Keratinocyte (primary cell): ENCODE data around the gene ANKRD45. TPM values are rescaled to one million over a fixed set of nuclear protein-coding genes. Genes with fewer than 3 reads are reported as not detected.

Source experiments
- DNase-seq: peaks from one replicate; pipeline ENCODE4 v3.0.0-alpha.2; 2011; ENCODE audit warnings: low read depth, missing footprints, low spot score
- FAIRE-seq: peaks from 2 replicates; lab custom pipeline; 2011; peaks lifted over from hg19 to GRCh38; lab: Jason Lieb, UNC
- H2AFZ ChIP-seq: 2 replicates; pipeline ENCODE4 v1.6.0; 2012; ENCODE audit warnings: low read length, control low read depth, inconsistent platforms; ENCODE audit not compliant: control insufficient read depth
- H3K27ac ChIP-seq: 2 replicates; pipeline ENCODE4 v1.5.1; 2011; ENCODE audit warnings: low read length; ENCODE audit not compliant: control insufficient read depth, insufficient read depth
- H3K27me3 ChIP-seq: 3 replicates; pipeline ENCODE4 v1.6.0; 2011; ENCODE audit warnings: low read length; ENCODE audit not compliant: control insufficient read depth, insufficient read depth; ENCODE audit errors: extremely low read depth
- H3K36me3 ChIP-seq, 2 experiments: 2 replicates in 1 of 2; 3 replicates in 1 of 2; pipeline ENCODE4 v1.5.1; 2011; ENCODE audit warnings: low read length in 2 of 2, mild to moderate bottlenecking in 1 of 2; ENCODE audit not compliant: control insufficient read depth in 2 of 2, insufficient read depth in 2 of 2; ENCODE audit errors: extremely low read depth in 1 of 2
- H3K4me1 ChIP-seq: 3 replicates; pipeline ENCODE4 v1.5.1; 2011; ENCODE audit warnings: low read length; ENCODE audit not compliant: control insufficient read depth, insufficient read depth; ENCODE audit errors: extremely low read depth
- H3K4me2 ChIP-seq: 3 replicates; pipeline ENCODE4 v1.6.0; 2011; ENCODE audit warnings: low read depth, low read length; ENCODE audit not compliant: control insufficient read depth, insufficient read depth; ENCODE audit errors: extremely low read depth
- H3K4me3 ChIP-seq, 3 experiments: fragments of 200-600 bp in 1 of 3; sonication (generic) in 1 of 3; 2 replicates in 2 of 3; 3 replicates in 1 of 3; pipeline ENCODE4 v1.5.1; 2011 to 2016; ENCODE audit warnings: low read length in 3 of 3, mild to moderate bottlenecking in 3 of 3, control low read depth in 2 of 3, inconsistent platforms in 1 of 3, low read depth in 1 of 3, mixed read lengths in 1 of 3, mixed run types in 1 of 3, moderate library complexity in 1 of 3; ENCODE audit not compliant: control insufficient read depth in 2 of 3, insufficient read depth in 2 of 3; ENCODE audit errors: extremely low read depth in 1 of 3
- H3K79me2 ChIP-seq: 2 replicates; pipeline ENCODE4 v1.6.0; 2012; ENCODE audit warnings: low read length; ENCODE audit not compliant: control insufficient read depth, insufficient read depth
- H3K9ac ChIP-seq: 3 replicates; pipeline ENCODE4 v1.6.0; 2011; ENCODE audit warnings: low read length; ENCODE audit not compliant: control insufficient read depth, insufficient read depth; ENCODE audit errors: extremely low read depth
- H3K9me1 ChIP-seq: 3 replicates; pipeline ENCODE4 v1.6.0; 2011; ENCODE audit warnings: low read length; ENCODE audit not compliant: control insufficient read depth, insufficient read depth; ENCODE audit errors: extremely low read depth
- H3K9me3 ChIP-seq: 2 replicates; pipeline ENCODE4 v1.5.1; 2012; ENCODE audit warnings: low read depth, low read length; ENCODE audit not compliant: control insufficient read depth
- H4K20me1 ChIP-seq: 3 replicates; pipeline ENCODE4 v1.6.0; 2011; ENCODE audit warnings: low read length; ENCODE audit not compliant: control insufficient read depth, insufficient read depth; ENCODE audit errors: extremely low read depth
- CTCF ChIP-seq, 3 experiments: IDR thresholded peaks in 1 of 3; conservative IDR thresholded peaks in 1 of 3; optimal IDR thresholded peaks in 1 of 3; 2 replicates in 2 of 3; 3 replicates in 1 of 3; pipeline versions ENCODE3 to v1.5.1; 2011; ENCODE audit warnings: low read length in 3 of 3, mild to moderate bottlenecking in 3 of 3, moderate library complexity in 2 of 3, control low read depth in 1 of 3, inconsistent platforms in 1 of 3; ENCODE audit not compliant: insufficient read depth in 2 of 3; ENCODE audit errors: extremely low read depth in 1 of 3
- EZH2 ChIP-seq: IDR thresholded peaks from one replicate; pipeline ENCODE4 v1.6.1; 2012; ENCODE audit warnings: inconsistent platforms, mild to moderate bottlenecking, low read length, moderate library complexity
- dilution Hi-C: fragments of 300-500 bp; cut with MboI; formaldehyde crosslinking; loops from one replicate; pipeline ENCODE4 v1.7.0; 2020; ENCODE audit warnings: low sequenced_read_pairs; ENCODE audit not compliant: extremely low pct_ligation_motif_present
- polyA plus RNA-seq, 5 experiments: library from polyadenylated mRNA; depleted of rRNA in 3 of 5; stranded (reverse) in 3 of 5; stranded (forward) in 1 of 5; unstranded in 1 of 5; fragments of >200 nt; gene quantifications; 1 replicate in 1 of 5; 2 replicates in 3 of 5; 3 replicates in 1 of 5; pipeline versions ENCODE4 v1.2.1 to v1.2.3, GENCODE V29; 2011 to 2012; ENCODE audit warnings: missing spikeins in 2 of 5, low read depth in 1 of 5, low replicate concordance in 1 of 5

The ANKRD45 gene
- polyA plus RNA-seq, 1 donor (not counting 4 experiments of a cell fraction or from before 2014, with no cell fraction given), result 0.18 TPM

GRCh38 chr1:173666646-173667045, 3.0 kb downstream of the ANKRD45 start:
- Histone ChIP-seq H3K36me3 (no peaks in the 10 kb centered on the region), H3K27ac (no peak overlapping the region), H2AFZ (no peak overlapping the region), H3K4me1 (peaks cover under 1% of the 10 kb centered on the region), H4K20me1 (no peaks in the 10 kb centered on the region), H3K4me3 (no peak overlapping the region), H3K4me2 (no peak overlapping the region), H3K9ac (no peak overlapping the region), H3K27me3 (no peaks in the 10 kb centered on the region), H3K79me2 (no peaks in the 10 kb centered on the region), H3K9me3 (no peaks in the 10 kb centered on the region), H3K9me1 (no peaks in the 10 kb centered on the region)
- dilution Hi-C loops, result no loop called here
- DNase-seq (no peak), FAIRE-seq (no peak)
- TF ChIP-seq EZH2, result no peak
- no peak for TF ChIP-seq CTCF (optimal IDR thresholded peaks at IDR 0.05 in 1 of 3, IDR thresholded peaks at IDR 0.05 in 1 of 3, conservative IDR thresholded peaks at IDR 0.05 in 1 of 3; ENCODE audit: extremely low read depth in 1 of 3, insufficient read depth in 2 of 3, low read length in 3 of 3)

GRCh38 chr1:173663159-173663558, 6.5 kb downstream of the ANKRD45 start:
- Histone ChIP-seq H3K9ac (no peak overlapping the region), H3K79me2 (no peaks in the 10 kb centered on the region), H3K36me3 (no peaks in the 10 kb centered on the region), H3K27ac (no peak overlapping the region), H4K20me1 (no peaks in the 10 kb centered on the region), H3K4me2 (no peak overlapping the region), H3K4me3 (no peak overlapping the region), H2AFZ (no peak overlapping the region), H3K4me1 (peaks cover 20% of the 10 kb centered on the region), H3K27me3 (no peaks in the 10 kb centered on the region), H3K9me1 (no peaks in the 10 kb centered on the region), H3K9me3 (no peaks in the 10 kb centered on the region)
- no peak for DNase-seq
- dilution Hi-C loops, result no loop called here
- no peak for TF ChIP-seq EZH2
- TF ChIP-seq CTCF (optimal IDR thresholded peaks at IDR 0.05 in 1 of 3, IDR thresholded peaks at IDR 0.05 in 1 of 3, conservative IDR thresholded peaks at IDR 0.05 in 1 of 3; ENCODE audit: extremely low read depth in 1 of 3, insufficient read depth in 2 of 3, low read length in 3 of 3), result no peak
- FAIRE-seq, result no peak
